ENCODE results near the gene MORN4.

The MORN4 gene

GRCh38 chr10:97572214-97572989 lies 60.9 kb downstream of the MORN4 start, which contains the start of gene ANKRD2:
ANKRD2 (plus strand) TSS chr10:97572779; CDS start chr10:97572789, 10 bp downstream.
- DNase-seq: no peak

- DNase-seq: no peak
Measured at GRCh38 chr10:97571622-97572021, 61.7 kb downstream of the MORN4 start.

GRCh38 chr10:97570789-97571471 lies 62.4 kb downstream of the MORN4 start:
- no peak for DNase-seq

- DNase-seq: no peak
Measured at GRCh38 chr10:97570146-97570788, 63.0 kb downstream of the MORN4 start.

GRCh38 chr10:97567891-97568290 lies 65.4 kb downstream of the MORN4 start:
- DNase-seq: no peak

- DNase-seq: no peak
Measured at GRCh38 chr10:97566336-97566996, 66.8 kb downstream of the MORN4 start.

GRCh38 chr10:97564776-97565175 lies 68.5 kb downstream of the MORN4 start:
- no peak for DNase-seq
